SU-DHL-6 (cell line): ENCODE data around the gene CHGA.

Source experiments
- CTCF ChIP-seq: fragments of 200-600 bp; sonication (generic); IDR thresholded peaks from one replicate; pipeline ENCODE4 v1.5.1; 2017; ENCODE audit warnings: antibody characterized with exemption, mild to moderate bottlenecking, low read length, moderate library complexity; ENCODE audit not compliant: insufficient read depth, poor library complexity, severe bottlenecking
- EZH2phosphoT487 ChIP-seq: fragments of 200-600 bp; sonication (generic), shearing (Covaris generic); conservative IDR thresholded peaks from 2 replicates; pipeline ENCODE4 v1.6.1; 2018; ENCODE audit warnings: mild to moderate bottlenecking, antibody characterized with exemption, low read length, moderate library complexity, mixed read lengths

DNA sequence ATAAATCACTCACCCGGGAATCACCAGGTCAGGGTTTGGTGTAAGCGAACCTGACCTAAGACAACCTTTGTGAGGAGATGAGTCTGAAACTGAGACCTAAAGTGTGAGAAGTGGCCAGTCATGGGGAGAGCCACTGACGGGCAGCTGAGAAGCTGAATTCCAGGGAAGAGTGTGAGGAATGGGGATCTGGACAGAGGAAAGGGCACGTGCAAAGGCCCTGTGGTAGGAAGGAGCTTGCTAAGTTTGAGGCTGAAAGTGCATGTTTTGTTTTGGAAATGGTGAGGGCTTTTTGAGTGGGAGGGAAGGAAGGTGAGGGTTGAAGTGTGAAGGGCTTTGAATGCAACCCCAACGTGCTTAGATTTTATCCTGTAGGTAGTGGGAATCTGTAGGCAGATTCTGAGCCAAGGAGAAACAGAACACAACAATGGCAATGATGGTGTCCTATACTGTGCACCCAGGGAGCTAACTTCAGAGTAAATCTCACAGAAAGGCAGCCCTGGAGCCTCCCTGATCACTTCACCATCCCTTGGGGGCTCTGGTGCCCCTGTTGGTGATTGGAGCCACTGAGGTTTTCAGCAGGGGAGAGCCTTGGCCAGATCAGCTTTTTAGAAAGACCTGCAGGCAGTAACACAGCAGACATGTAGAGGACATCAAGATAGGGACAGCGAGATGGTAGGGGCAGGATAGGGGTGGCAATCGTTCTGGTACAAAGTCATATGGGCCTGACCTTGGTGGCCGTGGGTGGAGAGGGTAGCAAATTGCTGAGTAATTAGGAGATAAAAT is 37.5 kb upstream of the CHGA start:
- TF ChIP-seq CTCF (no peak), EZH2phosphoT487 (no peak)
